ENCODE measurements around the gene FLT1.
A peak's percentile ranks its signal among the peaks of the same experiment; 100 is the strongest.

The FLT1 gene

GRCh38 chr13:28358708-28359107 is 136.2 kb downstream of the FLT1 start:
- no peak overlapping the region for H3K27ac ChIP-seq

GRCh38 chr13:28357911-28358433 is 137.0 kb downstream of the FLT1 start:
- no peak overlapping the region for H3K4me3 ChIP-seq
- no peak overlapping the region for H3K27ac ChIP-seq

More at GRCh38 chr13:28358708-28359107, 136.2 kb downstream of the FLT1 start:
- no peak overlapping the region for H3K4me3 ChIP-seq

- H3K4me3 ChIP-seq: no peak overlapping the region
- peak overlapping the region in 1 of 21 experiments; percentile 40 for H3K27ac ChIP-seq
Measured at GRCh38 chr13:28357247-28357825, 137.6 kb downstream of the FLT1 start.

GRCh38 chr13:28356561-28357021 is 138.3 kb downstream of the FLT1 start:
- no peak overlapping the region for H3K4me3 ChIP-seq
- peak overlapping the region in 2 of 21 experiments; percentile 20 to 40 for H3K27ac ChIP-seq

- no peak overlapping the region for H3K4me3 ChIP-seq
- peak overlapping the region in 2 of 21 experiments; percentile 20 to 40 for H3K27ac ChIP-seq
Measured at GRCh38 chr13:28355822-28356371, 139.0 kb downstream of the FLT1 start.

- Histone ChIP-seq H3K27ac (no peak overlapping the region), H3K4me3 (no peak overlapping the region)
Measured at GRCh38 chr13:28355046-28355821, 139.7 kb downstream of the FLT1 start.

GRCh38 chr13:28353679-28354078 is 141.2 kb downstream of the FLT1 start:
- no peak overlapping the region for H3K4me3 ChIP-seq

GRCh38 chr13:28349907-28350654 is 144.8 kb downstream of the FLT1 start:
- no peak overlapping the region for H3K27ac ChIP-seq

More at GRCh38 chr13:28353679-28354078, 141.2 kb downstream of the FLT1 start:
- H3K27ac ChIP-seq: no peak overlapping the region

GRCh38 chr13:28349371-28349770 is 145.6 kb downstream of the FLT1 start:
- Histone ChIP-seq H3K4me3 (no peak overlapping the region), H3K27ac (no peak overlapping the region)

More at GRCh38 chr13:28349907-28350654, 144.8 kb downstream of the FLT1 start:
- H3K4me3 ChIP-seq: no peak overlapping the region

- Histone ChIP-seq H3K4me3 (no peak overlapping the region), H3K27ac (no peak overlapping the region)
Measured at GRCh38 chr13:28347456-28348371, 147.2 kb downstream of the FLT1 start.

GRCh38 chr13:28346154-28346553 is 148.8 kb downstream of the FLT1 start:
- Histone ChIP-seq H3K4me3 (no peak overlapping the region), H3K27ac (no peak overlapping the region)

GRCh38 chr13:28344163-28344562 is 150.8 kb downstream of the FLT1 start:
- H3K27ac ChIP-seq: no peak overlapping the region
- no peak overlapping the region for H3K4me3 ChIP-seq

- Histone ChIP-seq H3K4me3 (no peak overlapping the region), H3K27ac (no peak overlapping the region)
Measured at GRCh38 chr13:28342251-28342650, 152.7 kb downstream of the FLT1 start.

- H3K4me3 ChIP-seq: no peak overlapping the region
Measured at GRCh38 chr13:28340272-28340793, 154.6 kb downstream of the FLT1 start.

GRCh38 chr13:28339419-28339818 is 155.5 kb downstream of the FLT1 start:
- Histone ChIP-seq H3K4me3 (no peak overlapping the region), H3K27ac (no peak overlapping the region)

More at GRCh38 chr13:28340272-28340793, 154.6 kb downstream of the FLT1 start:
- H3K27ac ChIP-seq: no peak overlapping the region

- no peak overlapping the region for H3K4me3 ChIP-seq
- H3K27ac ChIP-seq: no peak overlapping the region
Measured at GRCh38 chr13:28338742-28339141, 156.2 kb downstream of the FLT1 start.

GRCh38 chr13:28338006-28338574 is 156.8 kb downstream of the FLT1 start:
- no peak overlapping the region for H3K4me3 ChIP-seq
- H3K27ac ChIP-seq: peak overlapping the region in 1 of 21 experiments; percentile 9

Data from skin epidermis (tissue), 12 donors.